Spinal cord (tissue), 4 donors: ENCODE results near the gene SDCCAG8. TPM values are rescaled to one million over a fixed set of nuclear protein-coding genes. Genes with fewer than 3 reads are reported as not detected.
A peak's percentile ranks its signal among the peaks of the same experiment; 100 is the strongest.

ENCODE experiments used
- polyA plus RNA-seq, 2 donors: library from polyadenylated mRNA; unstranded; fragments of 120-200 nt; gene quantifications; one replicate each; pipeline ENCODE4 v1.2.1, GENCODE V29; 2013; ENCODE audit not compliant: insufficient read length in 2 of 2
- small RNA-seq: library from RNA; depleted of rRNA; stranded (forward); fragments of <200 nt; gene quantifications from one replicate; pipeline ENCODE3, GENCODE V24; 2014; ENCODE audit warnings: low replicate concordance
- total RNA-seq, 2 donors: library from RNA; depleted of rRNA in 1 of 2; stranded (reverse); fragments of 120-200 nt in 1 of 2; fragments of >200 nt in 1 of 2; gene quantifications; one replicate each; pipeline versions ENCODE4 v1.2.3 to v1.2.4, GENCODE V29; 2013 to 2014

The SDCCAG8 gene
- total and polyA plus RNA-seq, 4 donors = 48.3 to 73.3 (median 71.6) TPM

Small RNAs within 50 kb of the gene (small RNA-seq; reads per million reads assigned to genes)
- 3.2 reads per million, percentile 93 among the genes with 10 or more reads in this experiment for gene MIR4677

Other genes with a start within 250 kb of the SDCCAG8 start
- 100 to 1,000 TPM; 135 to 209 TPM for gene CEP170, start 760 bp upstream of the SDCCAG8 start, total RNA-seq
- 100 to 1,000 TPM; 143 to 161 TPM for gene CEP170, start 760 bp upstream of the SDCCAG8 start, polyA plus RNA-seq